HG02623 (cell line): ENCODE data around the gene STEAP3.
A peak's percentile ranks its signal among the peaks of the same experiment; 100 is the strongest.

Experiments used
- ATAC-seq: cut with Tn5 transposase; IDR thresholded peaks from one replicate; pipeline ENCODE4 v1.9.1; 2021; ENCODE audit warnings: moderate library complexity; ENCODE audit not compliant: unreplicated experiment

The STEAP3 gene

GRCh38 chr2:119225105-119225865, 1.7 kb downstream of the STEAP3 start:
- ATAC-seq, result no peak

GRCh38 chr2:119225926-119226325, 2.3 kb downstream of the STEAP3 start:
- no peak for ATAC-seq

DNA sequence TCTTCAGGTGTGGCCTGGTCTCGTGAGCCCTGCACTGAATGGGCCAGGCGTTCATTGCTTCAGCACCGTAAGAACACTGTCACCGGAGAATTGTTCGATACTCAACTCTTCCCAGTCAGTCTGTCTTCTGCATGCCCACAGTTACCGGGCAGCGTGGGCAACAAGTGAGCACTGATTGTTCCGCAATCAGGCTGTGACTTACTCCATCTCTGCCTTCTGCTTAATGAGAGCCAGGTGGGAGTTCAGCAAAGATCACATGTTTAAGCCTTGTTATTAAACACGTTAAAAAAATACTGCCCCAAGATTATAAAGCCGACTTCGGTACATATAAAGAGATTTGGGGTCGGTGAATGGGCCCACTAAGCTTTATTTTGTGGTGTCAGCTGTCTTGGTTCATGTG, 3.7 kb downstream of the STEAP3 start:
- no peak for ATAC-seq

- ATAC-seq, result no peak
Observed at GRCh38 chr2:119228136-119228535, 4.5 kb downstream of the STEAP3 start.

DNA sequence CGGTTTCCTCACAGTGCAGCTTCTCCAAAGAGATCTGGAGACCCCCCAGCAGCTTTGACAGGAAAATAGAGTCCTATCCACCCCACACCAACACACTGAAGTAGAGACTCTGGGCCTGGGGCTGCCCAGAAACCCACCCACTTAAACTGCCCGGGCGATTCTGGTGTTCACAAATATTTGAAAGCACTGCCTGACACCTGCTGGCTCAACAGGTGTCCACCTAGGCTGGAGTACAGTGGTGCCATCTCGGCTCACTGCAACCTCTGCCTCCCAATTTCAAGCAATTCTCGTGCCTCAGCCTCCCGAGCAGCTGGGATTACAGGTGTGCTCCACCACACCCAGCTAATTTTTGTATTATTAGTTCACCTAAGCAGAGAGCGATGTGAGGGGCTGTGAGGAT, 5.3 kb downstream of the STEAP3 start:
- no peak for ATAC-seq

DNA sequence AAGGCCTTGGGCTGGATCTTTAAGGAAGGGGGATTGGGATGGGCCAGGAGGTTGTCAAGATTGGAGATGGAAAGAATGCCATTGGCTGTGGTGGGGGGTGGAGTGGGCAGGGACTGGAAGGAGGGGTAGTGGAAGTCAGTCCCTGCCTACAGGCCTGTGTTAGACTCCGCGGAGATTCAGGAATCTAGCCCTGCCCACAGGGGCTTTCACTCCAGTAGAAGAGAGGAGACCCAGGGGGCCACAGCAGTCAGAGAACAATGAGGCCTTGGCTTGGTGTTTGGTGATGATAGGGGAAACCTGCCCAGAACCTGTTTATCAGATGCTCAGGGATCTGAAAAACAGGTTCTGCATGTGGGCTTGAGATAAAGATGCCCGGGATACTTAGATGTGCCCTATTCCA, 6.1 kb downstream of the STEAP3 start:
- no peak for ATAC-seq

GRCh38 chr2:119230219-119231185, 6.9 kb downstream of the STEAP3 start:
- no peak for ATAC-seq

DNA sequence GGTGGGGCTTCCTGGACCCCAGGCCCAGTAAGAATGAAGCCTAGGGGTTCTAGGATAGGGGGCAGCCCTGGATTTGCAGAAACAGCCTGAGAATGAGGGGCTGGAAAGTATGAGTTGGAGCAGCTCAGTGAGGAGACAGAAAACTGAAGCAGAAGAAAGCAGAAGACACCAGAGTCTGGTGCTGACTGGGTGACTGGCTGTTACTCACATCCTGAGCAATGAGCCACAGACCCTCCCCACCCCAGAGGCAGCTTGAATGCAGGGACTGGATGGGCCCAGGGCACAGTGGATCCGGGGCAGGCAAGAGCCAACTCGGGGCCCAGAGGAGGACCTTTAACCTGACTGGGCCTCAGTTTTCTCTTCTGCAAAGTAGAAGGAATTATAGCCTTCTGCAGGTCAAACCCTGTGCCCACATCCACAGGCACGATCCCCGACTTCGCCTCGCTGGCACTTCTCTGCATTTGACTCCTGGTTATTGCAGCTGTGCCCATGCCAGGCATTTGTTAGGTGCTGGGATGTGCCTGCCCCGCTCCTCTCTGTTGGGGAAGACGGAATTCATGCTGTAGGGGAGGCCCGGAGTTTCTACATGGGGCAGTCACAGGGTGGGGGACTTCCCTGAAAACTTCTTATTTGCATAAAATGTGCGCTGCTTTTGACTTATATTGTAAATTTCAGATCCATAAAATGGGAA, 8.5 kb downstream of the STEAP3 start:
- peak; percentile 40 for ATAC-seq

- ATAC-seq, result no peak
Observed at GRCh38 chr2:119232666-119232993, 9.0 kb downstream of the STEAP3 start.

- ATAC-seq, result peak; percentile 48
Observed at GRCh38 chr2:119233326-119234020, 9.8 kb downstream of the STEAP3 start.

- ATAC-seq, result no peak
Observed at GRCh38 chr2:119234021-119235019, 10.7 kb downstream of the STEAP3 start.

GRCh38 chr2:119236796-119237195, 13.2 kb downstream of the STEAP3 start:
- ATAC-seq, result no peak

DNA sequence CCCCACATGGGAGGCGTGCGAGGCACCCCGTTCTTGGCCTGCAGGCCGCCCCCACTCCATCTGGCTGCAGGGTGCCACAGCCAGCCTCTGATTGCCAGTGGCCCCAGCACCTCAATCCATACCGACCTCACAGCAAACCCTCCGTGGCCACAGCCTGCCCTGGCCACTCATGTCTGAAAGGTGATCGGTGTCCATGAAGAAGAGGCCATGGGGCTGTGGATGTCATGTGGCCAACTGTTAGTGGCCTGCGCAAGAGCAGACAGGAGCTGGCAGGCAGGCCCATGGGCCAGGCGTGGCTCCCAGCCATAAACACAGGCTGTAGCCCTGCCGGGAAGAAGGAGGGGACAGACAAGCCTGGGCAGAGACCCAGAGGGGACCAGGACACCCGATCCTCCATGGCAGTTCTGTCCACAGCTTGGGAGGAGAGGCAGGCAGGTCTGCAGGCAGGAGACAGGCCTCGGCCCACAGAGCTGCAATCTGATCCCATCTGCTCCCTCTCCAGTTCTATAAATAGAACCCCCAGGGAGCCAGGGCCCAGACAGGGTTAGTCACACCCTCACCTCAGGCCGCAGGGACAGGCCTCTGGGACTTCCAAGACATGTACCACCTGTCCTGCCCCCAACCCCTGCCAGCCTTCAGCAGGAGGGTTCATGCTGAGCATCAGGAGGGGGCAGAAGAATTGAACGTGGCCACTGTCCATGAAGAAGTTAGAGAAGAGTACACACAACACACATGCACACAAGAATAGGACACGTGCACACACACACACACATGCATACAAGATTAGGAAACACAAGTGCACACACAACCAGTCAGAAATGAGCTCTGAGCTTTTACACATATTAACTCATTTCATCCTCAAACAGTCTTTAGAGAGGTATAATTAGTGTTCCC, 16.9 kb downstream of the STEAP3 start:
- ATAC-seq, result no peak

DNA sequence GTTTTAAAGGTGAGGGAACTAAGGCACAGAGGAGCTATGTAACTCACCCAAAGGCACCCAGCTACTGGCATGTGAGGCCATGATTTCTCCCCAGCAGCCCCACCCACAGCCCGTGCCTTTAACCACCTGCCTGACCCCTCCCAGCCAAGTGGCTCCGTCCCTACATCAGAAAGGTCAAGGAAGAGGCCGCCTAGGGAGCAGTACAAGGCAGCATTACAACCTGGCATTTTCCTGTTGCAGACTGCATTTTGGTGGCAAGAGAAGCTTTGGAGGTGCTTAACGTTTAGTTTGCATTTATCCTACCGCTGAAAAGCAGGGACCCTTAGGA, 17.5 kb downstream of the STEAP3 start:
- no peak for ATAC-seq

DNA sequence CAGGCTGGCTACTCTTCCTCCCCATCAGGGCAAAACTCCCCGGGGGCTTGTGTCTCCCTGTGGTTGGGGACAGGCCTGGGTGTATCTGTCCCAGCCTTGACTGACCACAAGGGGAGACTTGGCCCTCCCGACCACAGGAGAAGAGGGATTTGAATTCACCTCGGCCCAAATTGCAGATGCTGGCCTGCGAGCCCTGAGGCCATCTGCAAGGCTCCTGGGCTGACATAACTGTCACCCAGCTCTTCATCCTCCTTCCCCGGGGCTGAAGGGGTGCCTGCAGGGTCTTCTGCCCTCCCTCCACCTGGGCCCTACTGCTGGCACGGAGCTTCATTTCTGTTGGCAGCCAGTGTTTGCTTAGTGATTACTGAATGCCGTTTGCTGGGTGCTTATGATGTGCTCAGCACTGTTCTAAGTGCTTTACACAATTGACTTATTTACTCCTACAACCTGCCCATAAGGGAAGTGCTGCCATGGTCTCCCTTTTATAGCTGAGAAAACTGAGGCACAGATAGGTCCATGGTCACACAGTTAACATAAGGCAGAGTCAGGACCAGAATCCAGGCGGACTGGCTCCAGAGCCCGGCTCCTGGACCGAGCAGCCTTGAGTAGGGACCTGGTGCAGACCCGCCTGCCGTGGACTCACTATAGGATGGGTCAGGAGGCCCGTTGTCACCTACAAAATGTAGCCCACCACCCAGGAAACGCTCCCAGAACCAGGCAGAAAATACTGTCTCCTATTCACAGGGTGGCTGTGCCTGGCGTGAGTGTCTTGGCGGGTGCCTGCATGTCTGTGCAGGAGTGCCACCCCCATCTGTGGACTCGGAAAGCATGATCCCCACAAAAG, 18.9 kb downstream of the STEAP3 start:
- no peak for ATAC-seq

DNA sequence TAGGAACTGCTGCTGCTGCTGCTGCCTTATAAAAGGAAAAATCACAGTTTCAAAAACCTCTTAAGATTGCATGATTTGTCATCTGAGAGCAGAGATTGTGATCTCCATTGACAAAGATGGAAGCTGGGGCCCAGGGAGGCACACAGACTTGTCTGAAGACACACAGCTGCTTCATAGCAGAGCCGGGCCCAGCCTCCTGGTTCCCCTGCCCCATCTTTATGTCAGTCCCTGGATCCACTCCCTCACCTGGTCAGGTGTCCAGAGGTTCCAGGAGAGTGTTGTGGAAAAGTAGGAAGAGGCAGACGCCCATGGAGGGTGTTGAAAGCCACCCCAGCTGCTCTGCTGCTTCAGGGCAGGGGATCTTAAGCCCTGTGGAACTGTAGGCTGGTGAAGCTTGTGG, 20.0 kb downstream of the STEAP3 start:
- no peak for ATAC-seq

DNA sequence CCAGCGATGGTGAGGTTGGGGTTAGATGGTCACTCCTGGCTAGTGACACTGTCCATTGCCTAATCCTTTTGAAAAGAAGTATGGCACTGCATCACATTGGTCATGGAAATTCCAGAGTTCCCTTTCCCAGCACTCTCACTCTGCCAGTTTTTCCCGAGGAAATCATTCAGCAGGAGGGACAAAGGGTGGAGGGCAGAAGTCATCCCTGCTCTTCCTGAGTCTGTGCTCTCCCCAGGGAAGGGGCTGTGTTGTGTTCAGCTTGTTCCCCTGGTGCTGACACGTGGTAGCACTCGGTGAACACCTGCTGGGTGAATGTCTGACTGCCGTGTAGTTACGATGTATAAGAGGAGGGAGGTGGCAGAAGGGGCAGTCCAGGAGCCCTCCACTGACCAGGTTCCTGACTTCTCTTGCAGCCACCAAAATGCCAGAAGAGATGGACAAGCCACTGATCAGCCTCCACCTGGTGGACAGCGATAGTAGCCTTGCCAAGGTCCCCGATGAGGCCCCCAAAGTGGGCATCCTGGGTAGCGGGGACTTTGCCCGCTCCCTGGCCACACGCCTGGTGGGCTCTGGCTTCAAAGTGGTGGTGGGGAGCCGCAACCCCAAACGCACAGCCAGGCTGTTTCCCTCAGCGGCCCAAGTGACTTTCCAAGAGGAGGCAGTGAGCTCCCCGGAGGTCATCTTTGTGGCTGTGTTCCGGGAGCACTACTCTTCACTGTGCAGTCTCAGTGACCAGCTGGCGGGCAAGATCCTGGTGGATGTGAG, 21.6 kb downstream of the STEAP3 start:
- ATAC-seq, result no peak
